ENCODE data around the gene KLC4.
"Not testable (repeated sequence)": the region's sequence is repeated elsewhere in the genome, so short reads cannot be mapped to it uniquely, and the experiment has no call there.

The KLC4 gene

DNA sequence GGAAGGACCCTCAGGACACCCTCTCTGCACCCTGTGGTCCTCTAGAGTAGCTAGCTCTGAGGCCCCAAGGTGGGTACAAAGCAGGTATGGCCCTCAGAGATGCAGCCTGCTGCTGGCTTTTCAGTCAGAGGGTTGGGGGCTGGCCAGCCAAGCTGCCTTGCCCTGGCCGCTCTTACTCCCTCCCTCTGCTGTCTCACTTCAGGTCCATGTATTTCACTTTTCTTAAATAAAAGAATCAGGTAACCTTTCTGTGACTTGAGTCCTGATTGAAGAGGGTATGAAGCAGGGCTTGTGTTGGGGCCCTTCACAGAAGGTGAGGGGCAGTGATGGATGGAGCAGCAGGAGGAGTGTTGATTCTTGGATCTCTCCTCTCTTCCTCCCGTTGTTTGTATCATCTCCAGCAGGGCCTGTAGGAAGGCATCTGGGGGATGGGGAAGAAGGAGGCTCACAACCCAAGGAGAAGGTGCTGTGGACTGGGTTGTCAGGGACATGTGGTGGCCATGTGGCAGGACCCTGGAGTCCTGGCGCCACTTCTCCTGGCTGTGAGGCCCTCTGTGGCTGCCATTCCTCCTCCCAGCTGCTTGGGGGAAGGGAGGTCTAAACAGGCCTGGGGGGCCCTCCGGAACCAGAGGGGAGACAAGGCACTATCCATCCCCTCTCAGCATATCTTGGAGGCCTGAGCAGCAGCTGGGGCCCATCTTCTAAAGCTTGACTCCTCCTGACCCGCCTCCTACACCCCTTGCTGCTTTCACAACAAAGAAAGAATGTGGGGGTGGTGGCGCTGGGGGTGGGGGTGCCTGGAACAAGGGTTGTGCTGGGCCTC lies 15.6 kb downstream of the KLC4 start:
- no peak for DNase-seq

DNA sequence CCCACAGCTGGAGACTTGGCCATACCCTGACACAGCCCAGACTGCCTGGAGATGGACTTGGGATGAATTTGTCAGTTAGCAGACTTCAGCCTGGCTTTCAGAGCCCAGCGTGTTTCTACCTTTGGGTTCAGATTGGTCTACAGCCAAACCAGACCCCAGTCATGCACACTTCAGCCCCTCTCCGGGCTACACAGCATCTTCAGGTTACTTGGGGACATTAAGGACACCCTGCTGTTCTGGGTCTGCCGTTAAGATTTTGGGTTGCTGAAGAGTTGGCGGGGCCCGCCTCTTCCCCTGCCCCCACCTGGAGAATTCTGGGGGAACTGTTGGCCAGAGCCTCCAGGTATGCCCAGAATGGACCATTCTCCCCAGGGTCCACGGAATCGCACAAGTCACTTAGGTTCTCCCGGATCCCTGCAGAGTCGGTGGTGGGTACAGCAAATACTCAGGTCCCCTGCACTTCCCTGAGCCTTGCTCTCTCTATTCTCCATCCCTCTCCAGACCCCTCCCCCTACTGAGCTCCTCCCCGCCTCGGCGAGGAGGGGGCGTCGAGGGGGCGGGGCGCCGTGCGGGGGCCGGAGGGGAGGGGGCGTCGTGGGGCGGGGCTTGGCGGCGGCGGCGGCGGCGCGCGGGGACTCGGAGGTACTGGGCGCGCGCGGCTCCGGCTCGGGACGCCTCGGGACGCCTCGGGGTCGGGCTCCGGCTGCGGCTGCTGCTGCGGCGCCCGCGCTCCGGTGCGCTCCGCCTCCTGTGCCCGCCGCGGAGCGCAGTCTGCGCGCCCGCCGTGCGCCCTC lies 16.4 kb downstream of the KLC4 start, which contains the start of gene PTK7:
Gene PTK7 (plus strand): TSS at position 645 of the 794 bp plus-strand sequence. CDS start 175 bp downstream, outside the sequence.
- DNase-seq: peak; percentile 25 to 62

DNA sequence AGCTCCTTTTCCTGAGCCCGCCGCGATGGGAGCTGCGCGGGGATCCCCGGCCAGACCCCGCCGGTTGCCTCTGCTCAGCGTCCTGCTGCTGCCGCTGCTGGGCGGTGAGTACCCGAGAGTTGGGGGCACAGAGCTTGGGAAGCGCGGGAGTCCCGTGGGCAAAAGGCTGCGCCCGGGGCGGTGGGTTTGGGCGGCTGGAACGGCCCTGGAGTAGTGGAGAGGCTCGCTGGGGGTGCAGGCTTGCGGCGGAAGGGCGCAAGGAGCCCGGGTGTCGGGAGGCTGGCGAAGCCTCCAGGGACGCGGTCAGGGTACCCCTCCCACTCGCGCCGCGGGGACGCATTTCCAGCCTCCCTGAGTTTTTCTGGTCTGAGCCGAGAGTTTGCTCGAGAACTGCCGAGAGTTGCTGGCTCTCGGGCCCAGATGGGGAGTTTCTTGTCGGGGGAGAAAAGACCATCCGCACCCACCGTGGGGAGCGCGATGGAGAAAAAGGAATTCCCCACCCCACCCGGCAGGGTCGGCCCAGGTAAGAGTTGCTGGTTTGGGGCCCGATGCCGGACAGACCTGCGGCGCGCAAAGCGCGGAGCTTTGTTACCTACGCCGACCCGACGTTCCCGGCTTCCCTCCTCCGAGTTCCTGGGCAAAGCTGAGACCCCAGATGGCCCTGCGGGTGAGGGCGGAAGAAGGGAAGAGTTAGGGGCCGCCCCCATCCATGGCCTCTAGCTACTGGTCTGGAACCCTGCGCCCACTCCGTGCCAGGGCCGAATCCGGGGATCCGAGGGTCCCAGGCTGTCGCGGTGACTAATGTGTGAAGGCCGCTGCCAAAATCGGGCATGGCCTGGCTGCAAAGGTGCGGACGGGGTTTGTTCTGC lies 17.3 kb downstream of the KLC4 start:
- DNase-seq: peak in 1 of 2 donors; percentile 16

DNA sequence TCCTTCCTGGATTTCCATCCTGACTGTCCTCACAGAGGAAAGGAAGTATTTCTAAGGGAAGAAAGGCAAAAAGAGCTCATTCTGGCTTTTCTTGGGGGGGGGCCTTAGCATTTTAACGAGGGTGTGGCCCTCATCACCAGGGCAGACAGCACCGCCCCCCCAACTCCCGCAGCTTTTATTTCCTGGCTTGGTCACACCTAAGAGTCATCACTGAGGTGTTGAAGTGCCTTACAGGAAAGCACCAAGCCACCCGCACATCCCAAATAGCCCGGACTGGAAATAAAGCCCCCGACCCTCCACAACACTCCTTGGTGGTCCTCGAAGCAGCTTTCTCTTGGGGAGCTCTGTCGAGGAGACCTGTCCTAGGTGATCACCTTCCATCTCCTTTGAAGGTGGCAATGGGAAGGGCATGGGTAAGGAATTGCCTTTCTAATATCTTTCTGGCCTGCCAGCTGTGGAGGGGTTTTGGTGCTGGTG lies 17.9 kb downstream of the KLC4 start:
- no peak for DNase-seq

DNA sequence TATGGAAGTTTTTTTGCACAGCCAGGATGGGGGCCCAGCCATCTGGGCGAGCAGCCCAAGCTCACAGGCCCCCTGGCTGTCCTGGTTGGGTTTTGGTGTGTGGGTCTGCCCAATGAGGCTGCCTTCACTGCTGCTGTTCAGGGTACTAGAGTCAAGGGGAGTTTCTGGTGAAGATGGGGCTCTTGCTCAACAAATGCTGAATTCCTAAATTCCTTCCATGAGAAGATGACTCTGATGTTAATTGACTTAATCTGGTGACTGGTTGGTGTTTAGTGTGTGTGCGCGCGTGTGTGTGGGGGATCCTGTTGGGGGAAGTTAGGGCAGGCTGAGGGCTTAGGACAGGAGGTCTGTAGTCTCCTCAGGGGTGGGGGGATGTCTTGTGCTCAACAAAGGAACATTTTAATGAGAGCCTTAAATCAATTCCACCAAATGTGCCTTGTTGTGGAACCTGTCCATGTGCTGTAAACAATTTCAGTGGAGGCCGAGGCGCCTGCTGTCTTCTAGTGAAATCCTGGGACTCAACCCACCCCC lies 18.6 kb downstream of the KLC4 start:
- DNase-seq: no peak

DNA sequence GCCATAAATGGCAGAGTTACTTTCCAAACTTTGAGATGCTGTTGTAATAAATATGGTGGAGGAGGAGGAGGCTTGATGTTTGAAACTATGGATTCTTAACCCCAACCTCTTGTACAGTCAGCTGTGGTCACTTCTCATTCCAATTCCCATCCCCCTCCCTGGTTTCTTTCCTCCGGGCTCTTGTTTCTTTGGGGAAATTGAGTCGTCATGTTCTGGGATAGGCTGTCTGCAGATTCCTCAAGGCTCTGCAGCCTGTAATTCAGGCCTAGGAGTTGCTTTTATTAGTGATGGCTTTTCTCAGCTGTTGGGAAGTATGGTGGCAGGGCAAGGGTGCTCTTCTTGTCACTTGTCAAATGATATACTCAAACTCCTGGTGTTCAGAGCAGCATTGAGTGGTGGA lies 19.3 kb downstream of the KLC4 start:
- DNase-seq: no peak

DNA sequence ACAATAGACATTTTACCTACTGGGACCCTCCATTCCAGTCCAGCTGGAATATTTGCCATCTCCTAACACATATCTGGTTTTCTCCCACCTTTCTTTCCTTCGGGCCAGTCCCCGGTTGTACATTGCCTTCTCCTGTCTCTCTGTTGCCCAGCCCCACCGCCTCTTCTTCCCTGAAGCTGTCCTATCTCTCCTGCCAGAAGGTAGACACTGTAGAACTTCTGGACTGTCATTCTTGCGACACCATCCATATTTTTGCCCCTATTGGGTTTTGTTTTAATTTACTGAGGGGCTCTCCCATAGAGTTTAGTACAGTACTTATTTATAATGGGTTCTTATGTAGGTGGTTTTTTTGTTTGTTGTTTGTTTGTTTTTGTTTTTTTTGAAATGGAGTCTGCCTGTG lies 21.6 kb downstream of the KLC4 start:
- DNase-seq: no peak

DNA sequence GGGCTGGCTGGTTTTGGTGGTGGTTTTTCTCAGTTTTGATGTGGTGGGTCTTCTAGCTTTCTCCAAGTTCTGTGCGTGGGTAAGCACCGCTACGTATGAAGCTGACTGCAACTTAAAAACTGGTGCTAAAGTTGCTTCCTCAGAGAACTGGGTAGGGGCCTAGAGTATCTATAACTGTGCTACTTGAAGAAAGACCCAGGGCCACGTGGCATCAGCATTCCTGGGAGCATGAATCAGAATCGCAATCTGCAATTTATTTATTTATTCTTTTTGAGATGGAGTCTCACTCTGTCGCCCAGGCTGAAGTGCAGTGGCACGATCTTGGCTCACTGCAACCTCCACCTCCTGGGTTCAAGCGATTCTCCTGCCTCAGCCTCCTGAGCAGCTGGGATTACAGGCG lies 22.5 kb downstream of the KLC4 start:
- not testable (repeated sequence) for DNase-seq

DNA sequence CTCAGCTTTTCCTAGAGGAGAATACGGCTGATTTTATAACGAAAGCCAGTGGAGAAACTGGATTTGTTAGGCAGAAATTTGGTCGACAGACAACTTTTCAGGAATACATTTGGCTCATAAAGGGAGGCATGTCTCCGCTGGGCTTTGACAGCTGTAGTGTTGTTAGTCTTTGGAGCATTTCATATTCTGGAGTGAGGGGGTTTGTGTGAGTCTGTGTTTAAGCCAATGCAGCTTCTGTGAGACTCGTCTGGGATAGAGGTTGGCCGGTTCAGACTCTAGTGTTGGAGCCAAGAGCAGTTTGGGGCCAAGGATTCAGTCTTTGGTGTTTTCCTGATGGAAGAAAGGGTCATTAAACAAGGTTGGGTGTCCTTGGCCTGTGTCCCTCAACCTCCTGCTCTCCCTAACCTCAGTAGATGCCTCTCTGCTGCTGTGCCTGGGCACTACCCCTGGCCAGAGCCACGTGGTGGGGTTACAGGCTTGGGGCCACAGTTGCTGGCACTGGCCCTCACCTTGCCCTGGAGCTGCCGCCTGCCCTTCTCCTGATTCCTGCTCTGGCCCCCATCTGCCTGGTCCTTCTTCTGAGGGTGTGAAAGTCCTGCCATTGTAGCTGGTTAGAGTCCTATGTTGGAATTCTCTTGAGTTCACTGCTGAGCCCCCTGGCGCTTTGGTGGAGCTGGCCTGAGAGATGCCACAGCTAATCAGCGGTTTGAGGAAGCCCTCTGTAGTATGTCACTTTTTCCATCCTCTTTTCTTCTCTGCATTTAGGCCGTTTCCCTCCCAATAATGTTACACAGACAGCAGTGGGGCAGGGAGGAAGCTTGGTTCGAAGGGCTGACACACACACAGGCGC lies 23.6 kb downstream of the KLC4 start:
- DNase-seq: no peak

DNA sequence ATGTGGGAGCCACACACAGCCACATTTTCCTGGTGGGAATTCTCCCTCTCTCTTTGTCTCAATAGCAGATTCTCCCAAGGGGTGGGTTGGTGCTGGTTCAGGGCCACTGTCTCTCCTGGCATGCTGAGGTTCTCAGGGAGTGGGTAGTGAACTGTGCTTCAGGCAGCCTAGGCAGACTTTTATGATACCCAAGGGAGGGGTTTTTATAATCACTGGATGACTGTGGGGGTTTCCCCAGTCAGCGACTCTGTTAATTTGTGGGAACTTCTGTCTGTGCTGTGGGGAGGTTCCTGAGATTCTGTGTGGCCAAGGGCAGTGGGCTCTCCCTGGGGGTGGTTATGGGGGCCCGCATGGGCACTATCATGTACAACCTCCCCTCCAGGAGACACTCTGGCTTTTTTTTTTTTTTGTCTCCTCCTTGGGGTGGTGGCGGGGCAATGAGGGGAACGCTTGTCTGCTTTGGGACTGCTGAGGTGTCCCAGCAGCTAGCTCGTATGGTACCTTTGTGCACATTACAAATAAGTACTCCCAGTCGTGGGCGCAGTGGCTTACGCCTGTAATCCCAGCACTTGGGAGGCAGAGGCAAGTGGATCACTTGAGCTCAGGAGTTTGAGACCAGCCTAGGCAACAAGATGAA lies 26.7 kb downstream of the KLC4 start:
- DNase-seq: peak; percentile 15 to 20

DNA sequence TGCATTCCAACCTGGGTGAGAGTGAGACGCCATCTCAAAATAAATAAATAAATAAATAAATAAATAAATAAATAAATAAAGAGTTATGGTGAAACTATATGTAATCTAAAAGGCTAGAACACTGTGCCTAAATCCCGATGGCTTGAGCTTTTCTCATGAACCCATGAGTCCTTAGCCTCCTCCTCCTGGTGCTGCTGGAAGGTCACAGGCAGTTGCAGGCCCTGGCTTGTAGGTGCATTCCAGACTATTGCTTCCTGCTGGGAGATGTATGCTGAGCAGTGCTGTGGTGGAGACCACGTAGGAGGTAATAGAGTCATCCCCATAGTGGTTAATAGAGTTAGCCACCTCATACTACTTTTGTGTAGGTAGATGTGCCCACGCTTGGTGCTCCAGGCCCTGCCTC lies 29.2 kb downstream of the KLC4 start:
- DNase-seq: no peak

DNA sequence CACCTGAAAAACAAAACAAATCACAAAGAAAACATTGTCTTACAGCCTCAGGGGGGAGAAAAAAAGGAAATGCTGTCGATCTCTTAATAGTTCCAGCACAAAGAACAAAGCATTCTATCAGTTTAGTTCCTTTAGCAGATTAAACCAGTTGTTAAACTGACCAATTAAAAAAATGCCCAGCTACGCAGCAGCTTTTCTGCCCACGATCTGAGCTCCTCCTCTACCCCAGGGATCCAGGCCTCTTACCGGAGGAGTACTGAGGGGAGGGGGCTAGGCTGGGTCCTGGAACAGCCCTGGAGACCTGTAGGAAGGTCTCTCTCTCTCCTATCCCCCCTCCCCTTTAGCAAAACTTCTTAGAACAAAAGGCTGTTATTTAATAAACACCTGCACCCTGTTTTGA lies 30.0 kb downstream of the KLC4 start:
- no peak for DNase-seq

DNA sequence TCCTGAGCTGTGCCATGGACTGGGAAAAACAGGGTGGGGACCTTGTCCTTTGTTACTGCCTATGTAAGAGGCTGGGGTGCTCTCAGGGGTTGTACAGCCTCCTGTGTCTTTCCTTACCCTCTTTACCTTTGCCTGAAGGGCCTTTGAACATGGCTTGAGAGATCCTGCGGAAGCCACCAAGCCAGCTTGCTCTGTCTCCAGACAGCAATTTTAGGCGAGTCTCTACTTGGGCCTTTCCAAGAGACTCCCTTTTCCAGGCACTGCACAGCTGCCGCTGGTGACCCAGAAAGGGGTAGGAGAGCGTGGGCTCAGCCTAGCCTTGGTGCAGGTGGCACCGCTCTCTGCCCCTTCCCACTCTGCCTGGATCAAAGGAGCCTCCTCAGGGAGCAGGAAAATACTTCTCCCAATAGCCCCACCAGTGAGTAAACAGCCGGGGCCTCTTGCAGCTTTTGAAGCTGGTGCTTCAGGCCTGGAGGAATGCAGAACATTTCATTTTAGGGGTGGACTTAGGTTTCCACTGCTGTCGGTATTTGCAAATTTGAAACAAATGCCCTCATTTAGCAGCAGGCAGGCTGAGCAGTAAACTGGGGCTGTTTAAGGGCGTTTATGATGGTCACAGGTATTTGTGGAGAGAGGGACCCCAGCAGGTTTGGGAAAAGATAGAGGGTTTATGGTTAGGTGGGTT lies 30.6 kb downstream of the KLC4 start:
- no peak for DNase-seq

DNA sequence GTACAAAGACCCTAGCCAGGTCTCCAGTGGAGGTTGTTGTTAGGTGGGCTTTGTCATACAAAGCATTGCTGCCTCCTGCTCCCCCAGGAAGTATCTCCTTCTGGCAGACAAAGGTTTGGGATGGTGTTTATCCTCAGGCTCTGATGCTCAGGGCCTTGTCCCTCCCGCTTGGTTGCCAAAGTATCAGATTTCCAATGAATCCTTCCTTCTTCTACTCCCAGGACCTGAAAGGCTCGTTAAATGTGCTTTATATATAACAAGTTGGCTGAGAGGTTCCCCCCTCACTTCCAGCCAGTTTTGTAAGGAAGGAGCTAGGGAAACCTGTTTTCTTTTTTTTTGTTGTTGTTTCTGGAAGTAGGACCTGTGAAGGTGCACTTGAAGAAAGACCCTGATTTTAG lies 31.1 kb downstream of the KLC4 start:
- no peak for DNase-seq

DNA sequence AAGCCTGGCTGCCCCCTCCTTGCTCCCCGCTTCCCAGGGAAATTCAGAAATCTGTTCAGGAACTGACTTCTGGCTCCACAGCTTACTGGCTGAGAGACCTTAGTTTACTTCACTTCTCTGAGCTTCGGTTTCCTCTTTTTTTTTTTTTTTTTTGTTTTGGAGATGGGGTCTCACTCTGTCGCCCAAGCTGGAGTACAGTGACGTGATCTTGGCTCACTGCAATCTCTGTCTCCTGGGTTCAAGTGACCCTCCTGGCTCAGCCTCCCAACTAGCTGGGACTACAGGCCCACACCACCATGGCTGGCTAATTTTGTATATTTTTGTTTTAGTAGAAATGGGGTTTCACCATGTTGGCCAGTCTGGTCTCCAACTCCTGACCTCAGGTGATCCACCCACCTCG lies 31.6 kb downstream of the KLC4 start:
- no peak for DNase-seq

DNA sequence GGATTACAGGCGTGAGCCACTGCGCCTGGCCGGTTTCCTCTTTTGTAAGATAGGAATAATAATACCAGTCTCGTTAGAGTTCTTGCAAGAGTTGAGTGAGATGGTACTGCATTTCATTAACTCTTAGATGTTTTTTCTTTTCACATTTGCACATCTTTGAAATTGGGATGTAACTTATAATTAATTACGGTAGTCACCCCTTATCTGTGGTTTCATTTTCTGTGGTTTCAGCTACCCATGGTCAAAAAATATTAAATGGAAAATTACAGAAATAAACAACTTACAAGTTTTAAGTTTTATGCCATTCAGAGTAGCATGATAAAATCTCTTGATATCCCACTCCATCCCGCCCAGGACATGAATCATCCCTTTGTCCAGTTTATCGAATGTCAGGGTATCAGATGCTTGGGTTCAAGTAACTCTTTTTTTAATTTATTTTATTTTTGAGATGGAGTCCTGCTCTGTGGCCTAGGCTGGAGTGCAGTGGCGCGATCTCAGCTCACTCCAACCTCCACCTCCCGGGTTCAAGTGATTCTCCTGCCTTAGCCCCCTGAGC lies 32.1 kb downstream of the KLC4 start:
- no peak for DNase-seq

DNA sequence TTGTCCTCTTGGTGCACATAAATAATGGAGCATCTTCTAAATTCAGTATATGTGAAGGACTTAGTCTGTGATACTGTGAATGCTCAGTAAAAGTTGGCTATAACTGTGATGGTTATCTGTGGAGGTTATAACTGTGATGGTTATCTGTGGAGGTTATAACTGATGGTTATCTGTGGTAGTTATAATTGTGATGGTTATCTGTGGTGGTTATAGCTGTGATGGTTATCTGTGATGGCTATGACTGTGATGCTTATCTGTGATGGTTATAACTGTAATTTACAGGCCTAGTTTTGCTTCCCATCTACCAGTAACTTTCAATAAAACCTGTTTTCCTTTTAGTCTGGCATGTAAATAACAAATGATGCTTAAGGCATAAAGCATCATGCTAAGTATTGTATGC lies 33.2 kb downstream of the KLC4 start:
- no peak for DNase-seq

DNA sequence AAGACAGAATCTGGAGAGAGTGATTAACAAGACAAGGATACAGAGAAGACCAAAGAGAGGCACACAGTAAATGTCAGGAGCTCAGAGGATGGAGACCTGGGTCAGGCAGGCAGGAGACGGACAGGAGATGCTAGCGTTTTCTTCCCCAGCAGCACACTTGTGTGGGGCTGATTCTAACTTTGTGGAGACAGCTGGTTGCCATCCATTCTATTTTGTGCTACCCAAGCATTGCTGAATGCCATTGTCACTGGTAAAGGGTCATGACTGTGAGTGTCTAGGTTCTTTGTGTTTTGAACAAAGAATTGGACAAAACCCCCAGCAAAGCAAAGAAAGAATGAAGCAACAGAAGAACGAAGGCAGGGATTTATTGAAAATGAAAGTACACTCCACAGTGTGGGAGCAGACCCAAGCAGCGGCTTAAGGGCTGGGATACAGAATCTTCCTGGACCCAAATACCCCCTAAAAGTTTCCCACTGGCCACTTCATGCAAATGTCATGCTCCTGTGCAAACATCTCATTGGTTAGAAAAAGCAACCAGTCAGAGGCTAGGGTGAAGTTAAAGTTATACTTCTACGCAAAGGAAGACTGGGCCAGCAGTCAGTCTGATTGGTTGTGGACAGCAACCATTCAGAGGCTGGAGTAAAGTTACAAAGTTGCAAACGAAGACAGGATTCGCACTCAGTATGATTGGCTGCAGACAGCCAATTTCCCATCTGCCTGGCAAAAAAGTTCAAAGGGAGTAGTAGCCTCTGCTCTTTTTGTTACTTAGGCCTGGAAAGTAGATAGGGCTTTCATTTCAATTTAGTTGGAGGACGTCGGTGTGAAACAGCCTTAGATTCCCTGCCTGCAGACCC lies 34.2 kb downstream of the KLC4 start:
- DNase-seq: no peak

DNA sequence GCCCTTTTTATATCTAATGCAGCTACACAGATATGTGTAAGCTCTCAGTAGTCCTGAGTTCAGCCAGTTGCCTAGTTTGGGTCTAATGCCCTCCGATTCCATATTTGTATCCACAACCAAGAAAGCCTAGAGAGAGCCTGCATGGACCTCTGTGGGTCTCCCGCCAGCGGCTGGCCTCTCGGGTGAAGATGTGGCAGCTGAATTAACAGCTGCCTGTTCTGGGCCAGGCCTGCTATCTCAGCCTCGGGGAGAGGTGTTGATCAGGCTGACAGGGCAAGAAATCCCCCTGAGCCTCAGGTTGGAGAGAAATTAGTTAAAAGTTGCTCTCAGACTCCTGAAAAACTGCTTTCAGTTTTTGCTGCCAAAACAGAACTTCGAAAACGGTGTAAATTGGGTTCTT lies 36.5 kb downstream of the KLC4 start:
- no peak for DNase-seq
